Peyer's patch (tissue), 4 donors: Measurements from ENCODE around the gene EGFL7.

ENCODE experiments used
- CTCF ChIP-seq, 6 experiments: fragments of 450-650 bp in 4 of 6; fragments of 200-600 bp in 2 of 6; sonication (generic) in 1 of 6; IDR thresholded peaks; one replicate each; pipeline ENCODE4 v1.5.1; 2017 to 2019; ENCODE audit warnings: antibody characterized with exemption in 6 of 6, mild to moderate bottlenecking in 3 of 6, moderate library complexity in 1 of 6
- POLR2A ChIP-seq, 2 donors: fragments of 450-650 bp; IDR thresholded peaks; one replicate each; pipeline ENCODE4 v1.5.1; 2017; ENCODE audit warnings: antibody characterized with exemption in 2 of 2, mild to moderate bottlenecking in 2 of 2, moderate library complexity in 2 of 2

DNA sequence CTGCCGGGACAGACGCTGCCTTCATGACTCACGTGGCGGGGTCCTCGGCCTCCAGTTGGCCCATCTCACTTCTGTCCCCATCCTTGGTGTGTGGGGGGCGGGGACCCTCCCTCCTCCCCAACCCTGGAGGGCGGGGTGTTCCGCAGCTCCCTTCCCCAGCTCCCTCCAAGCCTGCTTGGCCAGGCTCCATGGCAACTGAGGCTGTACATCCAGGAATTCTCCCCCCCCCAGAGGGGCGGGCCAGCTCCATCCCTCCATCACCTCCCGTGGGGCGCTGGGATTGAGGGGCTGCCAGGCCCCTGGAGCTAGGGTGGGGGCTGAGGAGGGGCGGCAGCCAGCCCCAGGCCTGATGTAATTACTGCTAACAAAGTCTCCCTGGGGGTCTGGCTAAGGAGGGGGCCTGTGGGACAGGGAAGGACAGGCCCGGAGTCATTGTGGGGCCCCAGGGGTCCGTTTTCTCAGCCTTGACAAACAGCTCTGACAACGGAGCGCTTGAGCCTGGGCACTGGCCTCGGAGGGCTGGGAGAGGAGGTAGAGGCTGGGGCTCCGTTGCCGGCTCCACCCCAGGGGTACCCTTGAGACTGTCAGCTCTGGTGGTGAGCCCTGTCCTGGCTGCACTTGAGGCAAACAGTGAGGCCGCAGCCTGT, 57.7 kb downstream of the EGFL7 start:
- TF ChIP-seq CTCF (IDR thresholded peaks at IDR 0.05) (no peak), POLR2A (IDR thresholded peaks at IDR 0.05) (no peak)
